ENCODE data around the gene CD34. TPM values are rescaled to one million over a fixed set of nuclear protein-coding genes. Genes with fewer than 3 reads are reported as not detected.

CD34 gene
- polyA plus RNA-seq, 4 donors: 1.1 to 23.7 (median 9.7) TPM

DNA sequence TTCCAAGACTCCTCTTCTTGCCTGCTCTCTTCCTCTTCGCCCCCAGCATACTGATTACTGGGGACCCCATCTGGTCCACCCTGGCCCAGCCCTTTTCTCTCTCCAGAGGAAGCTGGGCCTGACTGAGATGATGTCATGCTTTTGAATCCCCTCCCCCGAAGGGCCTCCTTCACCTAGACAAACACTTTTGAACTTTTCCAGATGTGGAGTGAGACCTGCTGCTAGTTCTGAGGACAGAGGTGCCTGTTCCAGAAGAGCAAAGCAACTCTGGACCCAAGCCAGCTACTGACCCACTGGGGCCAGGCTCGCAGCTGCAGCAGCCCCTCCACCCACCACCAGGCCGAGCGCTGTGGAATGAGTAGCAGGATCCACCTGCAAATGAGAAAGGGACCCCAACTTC, 8.4 kb downstream of the CD34 start:
- DNase-seq (no peak), FAIRE-seq (no peak)
- Histone ChIP-seq H3K9me3 (ENCODE audit: control insufficient read depth in 2 of 2, insufficient read depth in 1 of 2, low read depth in 1 of 2, low read length in 1 of 2) (no peaks in the 10 kb centered on the region), H3K4me3 (ENCODE audit: low read depth in 1 of 3, low read length in 3 of 3) (no peak overlapping the region), H3K27ac (ENCODE audit: low read depth in 1 of 3, low read length in 2 of 3) (no peak overlapping the region), H3K4me1 (ENCODE audit: control insufficient read depth in 3 of 3, insufficient read depth in 2 of 3, low read depth in 1 of 3, low read length in 2 of 3) (peaks cover 0 to under 1% (median 0%) of the 10 kb centered on the region in 3 donors), H3K36me3 (ENCODE audit: control insufficient read depth in 3 of 3, insufficient read depth in 2 of 3, low read depth in 1 of 3, low read length in 3 of 3) (no peaks in the 10 kb centered on the region), H3K27me3 (ENCODE audit: control insufficient read depth in 3 of 3, insufficient read depth in 3 of 3, low read length in 3 of 3) (no peaks in the 10 kb centered on the region)
- 75 to 88% (median 82%) methylated on average over 5 of the region's 5 CpGs for WGBS, 3 donors

DNA sequence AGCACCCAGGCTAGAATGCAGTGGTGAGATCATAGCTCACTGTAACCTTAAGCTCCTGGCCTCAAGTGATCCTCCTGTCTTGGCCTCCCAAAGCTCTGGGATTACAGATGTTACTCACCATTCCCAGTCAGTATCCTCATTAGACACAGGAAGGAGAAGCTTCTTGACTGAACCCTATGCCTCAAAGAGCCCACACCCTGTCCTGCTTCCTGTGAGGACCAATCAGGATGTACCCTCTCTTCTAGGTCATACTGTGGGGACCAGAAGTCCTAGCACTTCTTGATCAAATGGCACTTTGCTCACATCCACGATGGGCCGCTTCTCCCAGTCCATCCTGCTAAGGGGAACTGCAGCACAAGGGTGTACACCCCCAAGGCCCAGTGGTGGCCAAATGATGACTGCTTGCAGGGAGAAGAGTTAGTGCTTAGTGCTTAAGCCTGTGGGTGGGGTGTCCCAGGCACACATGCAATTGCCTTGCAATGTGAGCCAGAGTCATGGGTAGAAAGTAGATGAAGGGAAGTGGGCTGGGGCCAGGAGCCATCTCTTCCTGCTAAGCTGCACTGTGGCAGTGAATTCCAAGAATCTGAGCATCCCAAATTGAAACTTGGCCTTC, 9.8 kb downstream of the CD34 start:
- Histone ChIP-seq H3K36me3 (ENCODE audit: control insufficient read depth in 3 of 3, insufficient read depth in 2 of 3, low read depth in 1 of 3, low read length in 3 of 3) (no peaks in the 10 kb centered on the region), H3K27me3 (ENCODE audit: control insufficient read depth in 3 of 3, insufficient read depth in 3 of 3, low read length in 3 of 3) (no peaks in the 10 kb centered on the region), H3K27ac (ENCODE audit: low read depth in 1 of 3, low read length in 2 of 3) (no peak overlapping the region), H3K4me1 (ENCODE audit: control insufficient read depth in 3 of 3, insufficient read depth in 2 of 3, low read depth in 1 of 3, low read length in 2 of 3) (no peaks in the 10 kb centered on the region), H3K4me3 (ENCODE audit: low read depth in 1 of 3, low read length in 3 of 3) (no peak overlapping the region), H3K9me3 (ENCODE audit: control insufficient read depth in 2 of 2, insufficient read depth in 1 of 2, low read depth in 1 of 2, low read length in 1 of 2) (no peaks in the 10 kb centered on the region)
- DNase-seq: no peak
- WGBS, 3 donors: 89 to 95% (median 89%) methylated on average over 2 of the region's 2 CpGs
- no peak for FAIRE-seq

DNA sequence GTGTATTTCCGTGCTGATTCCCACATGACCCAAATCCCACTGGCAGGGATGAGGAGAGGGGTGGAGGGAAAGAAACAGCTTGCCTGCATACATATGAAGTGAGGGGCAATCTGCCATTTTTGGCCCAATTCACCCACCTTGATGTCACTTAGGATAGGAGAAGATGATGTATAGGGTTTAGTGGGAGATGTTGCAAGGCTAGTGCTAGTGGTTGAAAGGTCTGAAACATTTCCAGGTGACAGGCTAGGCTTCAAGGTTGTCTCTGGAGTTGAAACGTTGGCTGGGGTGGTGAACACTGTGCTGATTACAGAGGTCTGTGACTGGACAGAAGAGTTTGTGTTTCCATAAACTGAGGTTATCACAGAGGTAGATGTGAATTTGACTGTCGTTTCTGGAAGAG, 12.1 kb downstream of the CD34 start:
- 68 to 72% (median 69%) methylated on average over 3 of the region's 3 CpGs for WGBS, 3 donors
- Histone ChIP-seq H3K27me3 (ENCODE audit: control insufficient read depth in 3 of 3, insufficient read depth in 3 of 3, low read length in 3 of 3) (peaks cover 0 to 5% (median 0%) of the 10 kb centered on the region in 3 donors), H3K27ac (ENCODE audit: low read depth in 1 of 3, low read length in 2 of 3) (no peak overlapping the region), H3K9me3 (ENCODE audit: control insufficient read depth in 2 of 2, insufficient read depth in 1 of 2, low read depth in 1 of 2, low read length in 1 of 2) (no peaks in the 10 kb centered on the region), H3K4me1 (ENCODE audit: control insufficient read depth in 3 of 3, insufficient read depth in 2 of 3, low read depth in 1 of 3, low read length in 2 of 3) (no peaks in the 10 kb centered on the region), H3K4me3 (ENCODE audit: low read depth in 1 of 3, low read length in 3 of 3) (no peak overlapping the region), H3K36me3 (ENCODE audit: control insufficient read depth in 3 of 3, insufficient read depth in 2 of 3, low read depth in 1 of 3, low read length in 3 of 3) (no peaks in the 10 kb centered on the region)
- FAIRE-seq (no peak), DNase-seq (no peak)

DNA sequence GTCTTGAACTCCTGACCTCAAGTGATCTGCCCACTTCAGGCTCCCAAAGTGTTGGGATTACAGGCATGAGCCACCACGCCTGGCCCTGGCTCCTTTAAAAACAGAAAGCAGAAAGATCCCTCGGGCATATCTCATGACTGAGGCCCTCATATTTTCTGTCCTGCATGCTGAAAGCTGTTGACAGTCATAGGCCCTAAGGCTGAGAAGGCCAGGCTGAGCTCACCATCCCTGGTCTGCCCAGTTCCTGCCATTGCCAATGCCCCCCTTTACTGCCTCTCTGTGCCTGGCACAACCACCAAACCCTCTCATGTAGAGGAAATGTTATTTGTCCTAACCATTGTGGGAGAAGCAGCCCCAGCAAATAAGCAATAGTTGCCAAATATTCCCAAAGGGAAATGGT, 12.7 kb downstream of the CD34 start:
- Histone ChIP-seq H3K27me3 (ENCODE audit: control insufficient read depth in 3 of 3, insufficient read depth in 3 of 3, low read length in 3 of 3) (peaks cover 0 to 5% (median 0%) of the 10 kb centered on the region in 3 donors), H3K4me3 (ENCODE audit: low read depth in 1 of 3, low read length in 3 of 3) (no peak overlapping the region), H3K36me3 (ENCODE audit: control insufficient read depth in 3 of 3, insufficient read depth in 2 of 3, low read depth in 1 of 3, low read length in 3 of 3) (no peaks in the 10 kb centered on the region), H3K27ac (ENCODE audit: low read depth in 1 of 3, low read length in 2 of 3) (no peak overlapping the region), H3K4me1 (ENCODE audit: control insufficient read depth in 3 of 3, insufficient read depth in 2 of 3, low read depth in 1 of 3, low read length in 2 of 3) (no peaks in the 10 kb centered on the region), H3K9me3 (ENCODE audit: control insufficient read depth in 2 of 2, insufficient read depth in 1 of 2, low read depth in 1 of 2, low read length in 1 of 2) (no peaks in the 10 kb centered on the region)
- 69 to 80% (median 73%) methylated on average over 2 of the region's 2 CpGs for WGBS, 3 donors
- FAIRE-seq (no peak), DNase-seq (no peak)

DNA sequence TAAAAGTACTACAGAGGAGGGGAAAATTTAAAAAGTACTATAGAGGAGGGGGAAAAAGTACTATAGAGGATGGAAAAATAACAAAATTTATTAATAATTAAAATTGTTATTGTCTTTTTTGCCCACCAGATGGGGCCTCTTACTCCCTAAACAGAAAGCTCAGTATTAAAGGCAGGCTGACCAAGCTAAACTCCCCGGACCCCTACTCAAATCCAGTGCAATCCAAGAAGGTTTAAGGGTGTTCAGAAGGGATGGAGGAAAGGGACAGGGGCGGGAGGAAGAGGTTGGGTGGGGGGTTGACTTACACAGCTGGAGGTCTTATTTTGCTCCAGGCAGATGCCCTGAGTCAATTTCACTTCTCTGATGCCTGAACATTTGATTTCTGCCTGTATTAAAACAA, 13.7 kb downstream of the CD34 start:
- Histone ChIP-seq H3K4me1 (ENCODE audit: control insufficient read depth in 3 of 3, insufficient read depth in 2 of 3, low read depth in 1 of 3, low read length in 2 of 3) (no peaks in the 10 kb centered on the region), H3K27ac (ENCODE audit: low read depth in 1 of 3, low read length in 2 of 3) (no peak overlapping the region), H3K4me3 (ENCODE audit: low read depth in 1 of 3, low read length in 3 of 3) (no peak overlapping the region), H3K27me3 (ENCODE audit: control insufficient read depth in 3 of 3, insufficient read depth in 3 of 3, low read length in 3 of 3) (peaks cover 0 to 10% (median 3%) of the 10 kb centered on the region in 3 donors), H3K36me3 (ENCODE audit: control insufficient read depth in 3 of 3, insufficient read depth in 2 of 3, low read depth in 1 of 3, low read length in 3 of 3) (peaks cover 0 to 3% (median 0%) of the 10 kb centered on the region in 3 donors), H3K9me3 (ENCODE audit: control insufficient read depth in 2 of 2, insufficient read depth in 1 of 2, low read depth in 1 of 2, low read length in 1 of 2) (no peaks in the 10 kb centered on the region)
- FAIRE-seq: no peak
- no peak for DNase-seq
- WGBS, 3 donors: 27 to 53% (median 46%) methylated on average over 2 of the region's 2 CpGs

DNA sequence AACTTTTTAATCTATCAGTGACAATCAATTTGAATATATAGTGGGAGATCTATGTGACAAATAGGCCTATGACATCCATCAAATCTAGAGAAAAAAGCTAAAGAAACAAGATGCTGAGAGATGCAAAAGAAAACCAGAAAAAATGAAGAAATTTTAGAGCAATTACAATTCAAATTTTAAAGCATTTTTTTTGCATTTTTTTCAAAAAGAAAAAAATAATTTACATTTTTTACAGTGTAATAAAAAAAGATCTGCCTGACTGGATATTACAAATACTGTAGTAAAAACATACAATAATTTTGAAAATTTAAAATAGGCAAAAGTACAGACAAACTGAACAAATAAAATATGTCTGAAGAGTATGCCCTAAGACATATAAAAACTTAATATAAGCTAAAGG, 14.4 kb downstream of the CD34 start:
- H3K4me1 ChIP-seq (ENCODE audit: control insufficient read depth in 3 of 3, insufficient read depth in 2 of 3, low read depth in 1 of 3, low read length in 2 of 3): no peaks in the 10 kb centered on the region
- H3K4me3 ChIP-seq (ENCODE audit: low read depth in 1 of 3, low read length in 3 of 3): no peak overlapping the region
- no peak for DNase-seq
- H3K36me3 ChIP-seq (ENCODE audit: control insufficient read depth in 3 of 3, insufficient read depth in 2 of 3, low read depth in 1 of 3, low read length in 3 of 3): peaks cover 0 to 3% (median 0%) of the 10 kb centered on the region in 3 donors
- peaks cover 0 to 10% (median 3%) of the 10 kb centered on the region in 3 donors for H3K27me3 ChIP-seq (ENCODE audit: control insufficient read depth in 3 of 3, insufficient read depth in 3 of 3, low read length in 3 of 3)
- no peaks in the 10 kb centered on the region for H3K9me3 ChIP-seq (ENCODE audit: control insufficient read depth in 2 of 2, insufficient read depth in 1 of 2, low read depth in 1 of 2, low read length in 1 of 2)
- no peak for FAIRE-seq
- H3K27ac ChIP-seq (ENCODE audit: low read depth in 1 of 3, low read length in 2 of 3): no peak overlapping the region

DNA sequence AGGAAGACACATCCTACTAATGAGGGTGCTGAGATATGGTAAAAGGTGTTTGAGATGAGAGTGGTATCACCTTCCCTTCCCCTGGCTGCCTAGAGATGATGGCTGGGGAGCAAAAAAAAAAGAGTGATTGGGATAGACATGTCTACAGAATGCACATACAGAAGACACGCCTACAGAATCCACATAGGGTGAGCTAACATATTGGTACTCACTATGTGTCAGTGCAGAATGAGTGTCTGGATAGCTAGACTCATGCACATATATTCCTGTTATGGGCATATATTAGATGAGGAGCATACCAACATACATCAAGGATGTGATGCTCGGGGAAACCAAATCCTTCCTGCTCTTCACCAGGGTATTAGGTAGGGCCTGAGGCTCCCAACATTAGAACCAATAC, 16.2 kb downstream of the CD34 start:
- H3K27me3 ChIP-seq (ENCODE audit: control insufficient read depth in 3 of 3, insufficient read depth in 3 of 3, low read length in 3 of 3): peaks cover 0 to 10% (median 3%) of the 10 kb centered on the region in 3 donors
- H3K27ac ChIP-seq (ENCODE audit: low read depth in 1 of 3, low read length in 2 of 3): no peak overlapping the region
- DNase-seq: no peak
- peaks cover 0 to 8% (median 3%) of the 10 kb centered on the region in 3 donors for H3K4me1 ChIP-seq (ENCODE audit: control insufficient read depth in 3 of 3, insufficient read depth in 2 of 3, low read depth in 1 of 3, low read length in 2 of 3)
- WGBS, 3 donors: 93 to 96% (median 94%) methylated on average over 2 of the region's 2 CpGs
- H3K4me3 ChIP-seq (ENCODE audit: low read depth in 1 of 3, low read length in 3 of 3): no peak overlapping the region
- H3K9me3 ChIP-seq (ENCODE audit: control insufficient read depth in 2 of 2, insufficient read depth in 1 of 2, low read depth in 1 of 2, low read length in 1 of 2): no peaks in the 10 kb centered on the region
- H3K36me3 ChIP-seq (ENCODE audit: control insufficient read depth in 3 of 3, insufficient read depth in 2 of 3, low read depth in 1 of 3, low read length in 3 of 3): peaks cover 0 to 3% (median 0%) of the 10 kb centered on the region in 3 donors
- no peak for FAIRE-seq

DNA sequence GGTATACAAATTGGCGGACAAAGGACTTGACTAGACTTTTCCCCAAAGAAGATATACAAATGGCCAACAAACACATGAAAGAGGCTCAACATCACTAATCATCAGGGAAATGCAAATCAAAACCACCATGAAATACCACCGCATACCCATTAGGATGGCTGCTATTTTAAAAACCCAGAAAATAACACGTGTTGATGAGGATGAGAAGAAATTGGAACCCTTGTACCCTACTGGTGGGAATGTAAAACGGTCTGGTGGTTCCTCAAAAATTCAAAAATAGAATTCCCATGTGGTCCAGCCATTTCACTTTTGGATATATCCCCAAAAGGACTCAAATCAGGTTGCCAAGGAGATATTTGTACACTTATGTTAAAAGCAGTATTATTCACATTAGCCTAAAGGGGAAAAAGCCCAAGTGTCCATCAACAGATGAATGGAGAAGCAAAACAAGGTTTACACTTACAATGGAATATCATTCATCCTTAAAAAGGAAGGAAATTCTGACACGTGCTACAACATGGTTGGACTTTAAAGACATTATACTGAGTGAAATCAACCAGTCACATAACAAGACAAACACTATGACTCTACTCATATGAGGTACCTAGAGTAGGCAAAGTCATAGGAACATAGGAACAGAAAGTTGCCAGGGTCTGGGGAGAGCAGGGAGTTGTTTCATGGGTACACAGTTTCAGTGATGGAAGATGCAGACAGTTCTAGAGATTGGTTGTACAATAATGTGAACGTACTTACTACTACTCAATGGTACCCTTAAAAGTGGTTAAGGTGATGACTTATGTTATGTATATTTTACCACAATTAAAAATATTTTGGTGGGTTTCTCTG, 17.0 kb downstream of the CD34 start:
- no peak for FAIRE-seq
- 63 to 75% (median 74%) methylated on average over 6 of the region's 6 CpGs for WGBS, 3 donors
- no peak for DNase-seq
- peaks cover 2 to 8% (median 3%) of the 10 kb centered on the region in 3 donors for H3K4me1 ChIP-seq (ENCODE audit: control insufficient read depth in 3 of 3, insufficient read depth in 2 of 3, low read depth in 1 of 3, low read length in 2 of 3)
- no peaks in the 10 kb centered on the region for H3K9me3 ChIP-seq (ENCODE audit: control insufficient read depth in 2 of 2, insufficient read depth in 1 of 2, low read depth in 1 of 2, low read length in 1 of 2)
- no peak overlapping the region for H3K4me3 ChIP-seq (ENCODE audit: low read depth in 1 of 3, low read length in 3 of 3)
- no peak overlapping the region for H3K27ac ChIP-seq (ENCODE audit: low read depth in 1 of 3, low read length in 2 of 3)
- H3K36me3 ChIP-seq (ENCODE audit: control insufficient read depth in 3 of 3, insufficient read depth in 2 of 3, low read depth in 1 of 3, low read length in 3 of 3): peaks cover 0 to 3% (median 0%) of the 10 kb centered on the region in 3 donors
- peaks cover 0 to 10% (median 3%) of the 10 kb centered on the region in 3 donors for H3K27me3 ChIP-seq (ENCODE audit: control insufficient read depth in 3 of 3, insufficient read depth in 3 of 3, low read length in 3 of 3)
